GM21619 (cell line): Measurements from ENCODE around the gene USP17L12.
"Not testable (repeated sequence)": the region's sequence is repeated elsewhere in the genome, so short reads cannot be mapped to it uniquely, and the experiment has no call there.

ENCODE experiments used
- ATAC-seq: cut with Tn5 transposase; IDR thresholded peaks from one replicate; pipeline ENCODE4 v1.9.1; 2021; ENCODE audit not compliant: unreplicated experiment

USP17L12 gene

GRCh38 chr4:9219852-9220251 is at the start of gene USP17L12:
TSS of gene USP17L12 (plus strand) at chr4:9220152. CDS start at chr4:9220152, 0 bp downstream.
- ATAC-seq = not testable (repeated sequence)

- ATAC-seq = not testable (repeated sequence)
Observed at GRCh38 chr4:9210357-9210756, 9.6 kb upstream of the USP17L12 start, which contains the start of gene USP17L10. TSS of gene USP17L10 (plus strand) at chr4:9210657. CDS start at chr4:9210657, 0 bp downstream.

GRCh38 chr4:9214701-9215100 is 5.3 kb upstream of the USP17L12 start:
- ATAC-seq = not testable (repeated sequence)

GRCh38 chr4:9215105-9215504 is 4.8 kb upstream of the USP17L12 start, which contains the start of gene USP17L11:
TSS of gene USP17L11 (plus strand) at chr4:9215405. CDS start at chr4:9215405, 0 bp downstream.
- ATAC-seq = not testable (repeated sequence)

GRCh38 chr4:9224596-9224995 is 4.6 kb downstream of the USP17L12 start, which contains the start of gene USP17L13:
TSS of gene USP17L13 (plus strand) at chr4:9224896. CDS start at chr4:9224896, 0 bp downstream.
- ATAC-seq = not testable (repeated sequence)

- ATAC-seq = not testable (repeated sequence)
Observed at GRCh38 chr4:9230249-9230648, 10.3 kb downstream of the USP17L12 start.

- not testable (repeated sequence) for ATAC-seq
Observed at GRCh38 chr4:9234085-9234484, 14.1 kb downstream of the USP17L12 start, which contains the start of gene USP17L15. TSS of gene USP17L15 (plus strand) at chr4:9234385. CDS start at chr4:9234385, 0 bp downstream.

- not testable (repeated sequence) for ATAC-seq
Observed at GRCh38 chr4:9238461-9238860, 18.5 kb downstream of the USP17L12 start.

GRCh38 chr4:9243579-9243978 is 23.6 kb downstream of the USP17L12 start, which contains the start of gene USP17L17:
TSS of gene USP17L17 (plus strand) at chr4:9243879. CDS start at chr4:9243879, 0 bp downstream.
- ATAC-seq = not testable (repeated sequence)

- not testable (repeated sequence) for ATAC-seq
Observed at GRCh38 chr4:9247953-9248680, 28.2 kb downstream of the USP17L12 start, which contains the start of gene USP17L18. TSS of gene USP17L18 (plus strand) at chr4:9248630. CDS start at chr4:9248630, 0 bp downstream.

GRCh38 chr4:9253078-9253477 is 33.1 kb downstream of the USP17L12 start, which contains the start of gene USP17L19:
TSS of gene USP17L19 (plus strand) at chr4:9253378. CDS start at chr4:9253378, 0 bp downstream.
- ATAC-seq = not testable (repeated sequence)

- not testable (repeated sequence) for ATAC-seq
Observed at GRCh38 chr4:9257824-9258223, 37.9 kb downstream of the USP17L12 start, which contains the start of gene USP17L20. TSS of gene USP17L20 (plus strand) at chr4:9258124. CDS start at chr4:9258124, 0 bp downstream.

- not testable (repeated sequence) for ATAC-seq
Observed at GRCh38 chr4:9262572-9262971, 42.6 kb downstream of the USP17L12 start, which contains the start of gene USP17L21. TSS of gene USP17L21 (plus strand) at chr4:9262872. CDS start at chr4:9262872, 0 bp downstream.

- ATAC-seq = not testable (repeated sequence)
Observed at GRCh38 chr4:9267319-9267718, 47.4 kb downstream of the USP17L12 start, which contains the start of gene USP17L22. TSS of gene USP17L22 (plus strand) at chr4:9267619. CDS start at chr4:9267619, 0 bp downstream.
